Common myeloid progenitor, CD34-positive (primary cell): ENCODE results near the gene ILK.

Source experiments
- CTCF ChIA-PET: fragments of 350-600 bp; sonication (Branson Sonifier 250); formaldehyde crosslinking; loops from one replicate; lab custom pipeline; 2021; ENCODE audit warnings: antibody characterized with exemption; lab: Charles Lee
- POLR2A ChIA-PET: fragments of 350-600 bp; sonication (Branson Sonifier 250); formaldehyde crosslinking; loops from one replicate; lab custom pipeline; 2021; ENCODE audit warnings: antibody characterized with exemption; lab: Charles Lee
- DNase-seq, 3 donors: peaks; one replicate each; pipeline versions ENCODE4 v3.0.0 to v3.0.0-alpha.2; 2013
- H3K27ac ChIP-seq, 2 experiments: 1 replicate in 1 of 2; 2 replicates in 1 of 2; pipeline ENCODE4 v1.7.0; 2013; ENCODE audit warnings: inconsistent platforms in 2 of 2, low read length in 2 of 2, mild to moderate bottlenecking in 2 of 2, low read depth in 1 of 2, moderate library complexity in 1 of 2; ENCODE audit not compliant: severe bottlenecking in 2 of 2, insufficient read depth in 1 of 2, poor library complexity in 1 of 2
- H3K27me3 ChIP-seq, 5 experiments: replicated peaks in 2 of 5; 1 replicate in 3 of 5; 2 replicates in 2 of 5; pipeline versions ENCODE4 v1.6.1 to v1.7.0; 2013; ENCODE audit warnings: low read length in 4 of 5, mild to moderate bottlenecking in 2 of 5, moderate library complexity in 2 of 5, inconsistent platforms in 1 of 5; ENCODE audit not compliant: insufficient read depth in 5 of 5, control insufficient read depth in 4 of 5
- H3K36me3 ChIP-seq, 4 experiments: 1 replicate in 2 of 4; 2 replicates in 2 of 4; pipeline versions ENCODE4 v1.6.1 to v1.7.0; 2013; ENCODE audit warnings: low read length in 3 of 4, control low read depth in 1 of 4, mild to moderate bottlenecking in 1 of 4; ENCODE audit not compliant: control insufficient read depth in 4 of 4, insufficient read depth in 4 of 4
- H3K4me1 ChIP-seq, 4 experiments: 1 replicate in 3 of 4; 2 replicates in 1 of 4; pipeline versions ENCODE4 v1.6.1 to v1.7.1; 2013; ENCODE audit warnings: low read length in 3 of 4, mild to moderate bottlenecking in 3 of 4, control low read depth in 1 of 4, inconsistent platforms in 1 of 4, moderate library complexity in 1 of 4; ENCODE audit not compliant: control insufficient read depth in 4 of 4, insufficient read depth in 4 of 4; ENCODE audit errors: control extremely low read depth in 1 of 4
- H3K4me3 ChIP-seq, 7 experiments: 1 replicate in 4 of 7; 2 replicates in 3 of 7; pipeline versions ENCODE4 v1.5.1 to v1.7.0; 2013; ENCODE audit warnings: mild to moderate bottlenecking in 7 of 7, low read length in 6 of 7, moderate library complexity in 6 of 7, inconsistent platforms in 2 of 7, low read depth in 2 of 7, control low read depth in 1 of 7; ENCODE audit not compliant: insufficient read depth in 4 of 7, control insufficient read depth in 1 of 7; ENCODE audit errors: extremely low read depth in 1 of 7
- H3K9me3 ChIP-seq, 5 experiments: 1 replicate in 4 of 5; 2 replicates in 1 of 5; pipeline versions ENCODE4 v1.6.1 to v1.7.1; 2013; ENCODE audit warnings: low read length in 4 of 5, mild to moderate bottlenecking in 2 of 5, inconsistent platforms in 1 of 5, low read depth in 1 of 5, moderate library complexity in 1 of 5; ENCODE audit not compliant: control insufficient read depth in 4 of 5, insufficient read depth in 2 of 5; ENCODE audit errors: control extremely low read depth in 1 of 5
- WGBS: methylation state at CpG from one replicate; pipeline ENCODE4 v1.1.5; 2013; ENCODE audit not compliant: insufficient coverage; 5-methylcytosine and 5-hydroxymethylcytosine counted together

Gene ILK

GRCh38 chr11:6642957-6643356, 39.4 kb downstream of the ILK start:
- Histone ChIP-seq H3K27ac (no peak overlapping the region), H3K36me3 (peaks cover 0 to 8% (median 0%) of the 10 kb centered on the region in 4 experiments), H3K27me3 (no peaks in the 10 kb centered on the region), H3K4me3 (no peak overlapping the region), H3K9me3 (no peaks in the 10 kb centered on the region), H3K4me1 (peaks cover 2 to 36% (median 24%) of the 10 kb centered on the region in 4 experiments)
- 92% methylated on average over 6 of the region's 7 CpGs for WGBS
- DNase-seq = no peak
- CTCF ChIA-PET = interaction anchor here (1.0 to 1.8 kb wide), 3 partner anchors 17 to 25 kb away, joined by 3 to 5 read pairs (median 3); no protein-coding TSS in a partner anchor
- POLR2A ChIA-PET = no interaction called here

GRCh38 chr11:6646071-6646470, 42.5 kb downstream of the ILK start:
- no peak overlapping the region for H3K4me3 ChIP-seq
- ChIA-PET POLR2A (no interaction called here), CTCF (interaction anchor here (1.4 kb wide), 2 partner anchors 27 to 34 kb away, joined by 5 to 8 read pairs; partner anchors contain the start of genes TAF10 and TPP1)
- 89% methylated on average over 11 of the region's 12 CpGs for WGBS
- H3K36me3 ChIP-seq = peaks cover 0 to under 1% (median 0%) of the 10 kb centered on the region in 4 experiments
- no peak overlapping the region for H3K27ac ChIP-seq
- no peaks in the 10 kb centered on the region for H3K9me3 ChIP-seq
- DNase-seq = no peak
- peaks cover 2 to 33% (median 20%) of the 10 kb centered on the region in 4 experiments for H3K4me1 ChIP-seq
- no peaks in the 10 kb centered on the region for H3K27me3 ChIP-seq

DNA sequence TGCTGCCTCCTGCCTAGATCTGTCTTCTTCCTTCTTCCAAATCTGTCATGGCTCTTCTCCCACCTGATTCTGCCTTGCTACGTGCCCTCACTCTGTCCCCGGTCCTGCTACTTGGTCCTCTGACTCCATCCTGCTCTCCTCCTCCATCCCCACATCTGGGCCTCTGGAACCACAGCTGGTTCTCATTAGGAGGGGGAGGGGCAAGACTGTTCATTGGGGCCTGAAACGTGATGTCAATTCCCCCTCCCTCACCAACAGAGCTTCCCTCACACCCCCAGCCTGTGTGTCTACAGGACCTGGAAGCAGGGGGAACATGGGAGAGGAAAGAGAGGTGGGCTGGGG, 43.0 kb downstream of the ILK start:
- H3K9me3 ChIP-seq = no peaks in the 10 kb centered on the region
- ChIA-PET POLR2A (interaction anchor here (0.7 kb wide), 1 partner anchor 16 kb away, joined by 3 read pairs; no protein-coding TSS in a partner anchor), CTCF (interaction anchor here (1.4 kb wide), 2 partner anchors 27 to 34 kb away, joined by 5 to 8 read pairs; partner anchors contain the start of genes TAF10 and TPP1)
- H3K4me3 ChIP-seq = peak overlapping the region in 1 of 7 experiments; percentile 46
- H3K27me3 ChIP-seq = no peaks in the 10 kb centered on the region
- DNase-seq = no peak
- WGBS = 27% methylated on average over 2 of the region's 3 CpGs
- peak overlapping the region in 1 of 2 experiments; percentile 30 for H3K27ac ChIP-seq
- peaks cover 2 to 33% (median 20%) of the 10 kb centered on the region in 4 experiments for H3K4me1 ChIP-seq
- H3K36me3 ChIP-seq = no peaks in the 10 kb centered on the region

DNA sequence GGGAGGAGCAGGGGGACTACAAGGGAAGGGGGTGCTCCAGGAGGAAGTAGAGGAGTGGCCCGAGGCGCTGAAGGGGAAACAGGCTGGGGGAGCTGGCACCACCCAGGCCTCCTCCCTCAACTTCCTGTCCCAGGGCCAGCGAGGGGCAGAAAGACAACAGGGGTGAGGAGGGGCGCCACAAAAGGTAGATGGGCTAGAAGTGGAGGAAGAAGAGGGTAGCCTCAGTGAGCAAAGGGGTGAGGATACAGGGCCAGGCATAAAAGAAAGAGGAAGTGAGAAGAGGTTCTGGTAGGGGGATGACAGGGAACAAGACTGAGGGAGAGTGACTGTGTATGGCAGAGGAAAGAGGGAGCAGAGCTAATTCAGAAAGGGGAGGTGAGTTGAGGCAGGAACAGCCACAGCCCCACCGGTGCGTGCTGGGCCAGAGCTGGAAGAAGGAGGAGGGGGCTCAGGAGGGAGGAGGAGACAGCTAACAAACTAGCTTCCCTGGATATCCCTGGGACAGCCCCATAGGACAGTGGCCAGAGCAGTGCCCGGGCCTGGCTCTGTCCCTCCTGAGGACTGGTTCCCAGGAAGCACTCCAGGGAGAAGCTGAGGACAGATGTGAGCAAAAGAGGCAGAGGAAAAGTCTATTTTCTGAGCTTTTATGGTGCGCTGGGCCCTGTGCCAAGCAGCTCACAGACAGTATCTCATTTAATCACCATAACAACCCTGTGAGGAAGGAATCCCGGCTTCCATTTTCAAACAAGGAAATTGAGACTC, 43.5 kb downstream of the ILK start:
- Histone ChIP-seq H3K4me1 (peaks cover 2 to 33% (median 20%) of the 10 kb centered on the region in 4 experiments), H3K9me3 (no peaks in the 10 kb centered on the region), H3K36me3 (no peaks in the 10 kb centered on the region), H3K4me3 (peak overlapping the region in 5 of 7 experiments; percentile 7 to 46 (median 32)), H3K27ac (peak overlapping the region in 1 of 2 experiments; percentile 30), H3K27me3 (no peaks in the 10 kb centered on the region)
- peak; percentile 29 to 79 (median 67) for DNase-seq
- CTCF ChIA-PET = interaction anchor here (1.0 to 1.4 kb wide), 3 partner anchors 26 to 35 kb away, joined by 4 to 8 read pairs (median 5); partner anchors contain the start of genes TAF10 and TPP1
- POLR2A ChIA-PET = interaction anchor here (0.7 kb wide), 1 partner anchor 15 kb away, joined by 3 read pairs; no protein-coding TSS in a partner anchor
- 27% methylated on average over 3 of the region's 9 CpGs for WGBS

- Histone ChIP-seq H3K27ac (no peak overlapping the region), H3K27me3 (no peaks in the 10 kb centered on the region), H3K4me3 (no peak overlapping the region), H3K36me3 (no peaks in the 10 kb centered on the region), H3K9me3 (no peaks in the 10 kb centered on the region), H3K4me1 (peaks cover 2 to 33% (median 20%) of the 10 kb centered on the region in 4 experiments)
- ChIA-PET CTCF (interaction anchor here (1.0 to 1.6 kb wide), 3 partner anchors 20 to 51 kb away, joined by 3 to 4 read pairs (median 3); no protein-coding TSS in a partner anchor), POLR2A (no interaction called here)
- no peak for DNase-seq
- 100% methylated on average over 2 of the region's 2 CpGs for WGBS
These were observed 44.3 kb downstream of the ILK start for GRCh38 chr11:6647836-6648235.

- no peaks in the 10 kb centered on the region for H3K36me3 ChIP-seq
- H3K4me3 ChIP-seq = no peak overlapping the region
- ChIA-PET POLR2A (interaction anchor here (0.7 kb wide), 1 partner anchor 25 kb away, joined by 3 read pairs; no protein-coding TSS in a partner anchor), CTCF (interaction anchor here (1.0 to 2.2 kb wide), 4 partner anchors 19 to 52 kb away, joined by 3 to 8 read pairs (median 3); partner anchors contain the start of genes TAF10 and TPP1)
- H3K27ac ChIP-seq = no peak overlapping the region
- H3K9me3 ChIP-seq = no peaks in the 10 kb centered on the region
- no peak for DNase-seq
- H3K4me1 ChIP-seq = peaks cover 2 to 32% (median 20%) of the 10 kb centered on the region in 4 experiments
- no peaks in the 10 kb centered on the region for H3K27me3 ChIP-seq
- 78% methylated on average over 1 of the region's 1 CpG for WGBS
These were observed 44.9 kb downstream of the ILK start for GRCh38 chr11:6648501-6648900.
